IMR-90 (cell line): Measurements from ENCODE around the gene PRKAR1B.

Experiments
- BHLHE40 ChIP-seq: fragments of 150-350 bp; IDR thresholded peaks from 2 replicates; pipeline ENCODE4 v1.6.1; 2016; ENCODE audit warnings: mild to moderate bottlenecking, low read depth, low read length
- CEBPB ChIP-seq: IDR thresholded peaks from 2 replicates; pipeline ENCODE4 v1.6.1; 2012; ENCODE audit warnings: low read depth, low read length, improper control_type of control experiment
- FOS ChIP-seq: fragments of 150-350 bp; IDR thresholded peaks from 2 replicates; pipeline ENCODE4 v1.6.1; 2016; ENCODE audit warnings: low read depth, low read length
- MAFK ChIP-seq: IDR thresholded peaks from 2 replicates; pipeline ENCODE4 v1.6.1; 2012; ENCODE audit warnings: low read depth, low read length, improper control_type of control experiment
- MAZ ChIP-seq: IDR thresholded peaks from 2 replicates; pipeline ENCODE4 v1.6.1; 2012; ENCODE audit warnings: low read depth, mild to moderate bottlenecking, low read length, improper control_type of control experiment, moderate library complexity, borderline replicate concordance
- POLR2A ChIP-seq: IDR thresholded peaks from 2 replicates; pipeline ENCODE4 v1.6.1; 2012; ENCODE audit warnings: mild to moderate bottlenecking, low read depth, low read length
- RAD21 ChIP-seq: IDR thresholded peaks from 2 replicates; pipeline ENCODE4 v1.6.1; 2012; ENCODE audit warnings: low read length, improper control_type of control experiment
- SMC3 ChIP-seq: fragments of 150-350 bp; IDR thresholded peaks from 2 replicates; pipeline ENCODE4 v1.6.1; 2016; ENCODE audit warnings: low read depth, mild to moderate bottlenecking, antibody characterized with exemption, low read length, moderate library complexity
- TF ChIP-seq, protein P1 (sequence below): conservative IDR thresholded peaks from 2 replicates; pipeline ENCODE4 v1.5.1; 2012; ENCODE audit warnings: mild to moderate bottlenecking, low read depth, low read length, improper control_type of control experiment
- TF ChIP-seq, protein P2 (sequence below): fragments of 150-350 bp; IDR thresholded peaks from 2 replicates; pipeline ENCODE4 v1.6.1; 2017; ENCODE audit warnings: mild to moderate bottlenecking, antibody characterized with exemption, low read length, low read depth

DNA sequence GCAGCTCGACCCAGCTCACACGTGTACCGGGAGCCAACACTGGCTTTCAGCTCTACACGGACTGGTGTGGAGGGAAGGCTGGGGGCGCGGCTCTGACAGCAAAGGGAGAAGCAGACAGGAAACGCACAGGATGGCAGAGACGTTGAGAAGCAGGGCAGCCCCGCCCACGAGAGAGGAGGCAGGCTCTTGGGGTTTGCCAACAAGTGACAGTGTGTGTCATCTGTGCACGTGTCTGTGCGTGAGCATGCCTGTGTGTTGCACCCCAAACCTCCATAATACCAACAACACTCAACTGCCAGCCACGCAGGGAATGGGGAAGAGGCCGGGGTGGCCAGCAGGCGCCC lies 143.0 kb downstream of the PRKAR1B start:
- TF ChIP-seq FOS (no peak), CEBPB (no peak), RAD21 (no peak), MAFK (no peak), MAZ (no peak), SMC3 (no peak), POLR2A (no peak), BHLHE40 (no peak)
- TF ChIP-seq, protein P1, sequence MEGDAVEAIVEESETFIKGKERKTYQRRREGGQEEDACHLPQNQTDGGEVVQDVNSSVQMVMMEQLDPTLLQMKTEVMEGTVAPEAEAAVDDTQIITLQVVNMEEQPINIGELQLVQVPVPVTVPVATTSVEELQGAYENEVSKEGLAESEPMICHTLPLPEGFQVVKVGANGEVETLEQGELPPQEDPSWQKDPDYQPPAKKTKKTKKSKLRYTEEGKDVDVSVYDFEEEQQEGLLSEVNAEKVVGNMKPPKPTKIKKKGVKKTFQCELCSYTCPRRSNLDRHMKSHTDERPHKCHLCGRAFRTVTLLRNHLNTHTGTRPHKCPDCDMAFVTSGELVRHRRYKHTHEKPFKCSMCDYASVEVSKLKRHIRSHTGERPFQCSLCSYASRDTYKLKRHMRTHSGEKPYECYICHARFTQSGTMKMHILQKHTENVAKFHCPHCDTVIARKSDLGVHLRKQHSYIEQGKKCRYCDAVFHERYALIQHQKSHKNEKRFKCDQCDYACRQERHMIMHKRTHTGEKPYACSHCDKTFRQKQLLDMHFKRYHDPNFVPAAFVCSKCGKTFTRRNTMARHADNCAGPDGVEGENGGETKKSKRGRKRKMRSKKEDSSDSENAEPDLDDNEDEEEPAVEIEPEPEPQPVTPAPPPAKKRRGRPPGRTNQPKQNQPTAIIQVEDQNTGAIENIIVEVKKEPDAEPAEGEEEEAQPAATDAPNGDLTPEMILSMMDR: no peak
- TF ChIP-seq, protein P2, sequence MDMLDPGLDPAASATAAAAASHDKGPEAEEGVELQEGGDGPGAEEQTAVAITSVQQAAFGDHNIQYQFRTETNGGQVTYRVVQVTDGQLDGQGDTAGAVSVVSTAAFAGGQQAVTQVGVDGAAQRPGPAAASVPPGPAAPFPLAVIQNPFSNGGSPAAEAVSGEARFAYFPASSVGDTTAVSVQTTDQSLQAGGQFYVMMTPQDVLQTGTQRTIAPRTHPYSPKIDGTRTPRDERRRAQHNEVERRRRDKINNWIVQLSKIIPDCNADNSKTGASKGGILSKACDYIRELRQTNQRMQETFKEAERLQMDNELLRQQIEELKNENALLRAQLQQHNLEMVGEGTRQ: no peak
